Naive B cell (primary cell): Measurements from ENCODE around the gene ACBD6. TPM values are rescaled to one million over a fixed set of nuclear protein-coding genes. Genes with fewer than 3 reads are reported as not detected.

ENCODE experiments used
- ATAC-seq, 2 donors: fragments of 150-1000 bp; cut with Tn5 transposase; 2 replicates each; pipeline ENCODE4 v1.10.0; 2021; ENCODE audit warnings: low read depth in 2 of 2, mild to moderate bottlenecking in 2 of 2, moderate library complexity in 2 of 2
- DNase-seq: peaks from one replicate; pipeline ENCODE4 v3.0.0; 2022
- H3K27ac Mint-ChIP-seq, 6 donors: one replicate each; pipeline ENCODE4 v1.8.0; 2020 to 2022; ENCODE audit warnings: mild to moderate bottlenecking in 6 of 6, mixed read lengths in 6 of 6, moderate library complexity in 5 of 6, inconsistent platforms in 2 of 6
- H3K27me3 Mint-ChIP-seq, 3 donors: one replicate each; pipeline ENCODE4 v1.8.0; 2021 to 2022; ENCODE audit warnings: mixed read lengths in 3 of 3, mild to moderate bottlenecking in 1 of 3
- H3K36me3 Mint-ChIP-seq, 2 donors: one replicate each; pipeline ENCODE4 v1.8.0; 2020 to 2022; ENCODE audit warnings: mixed read lengths in 2 of 2, inconsistent platforms in 1 of 2, mild to moderate bottlenecking in 1 of 2
- H3K4me1 Mint-ChIP-seq, 3 donors: one replicate each; pipeline ENCODE4 v1.8.0; 2020 to 2022; ENCODE audit warnings: mixed read lengths in 3 of 3, inconsistent platforms in 1 of 3, mild to moderate bottlenecking in 1 of 3, moderate library complexity in 1 of 3
- H3K4me3 Mint-ChIP-seq, 8 donors: one replicate each; pipeline ENCODE4 v1.8.0; 2020 to 2022; ENCODE audit warnings: mild to moderate bottlenecking in 8 of 8, mixed read lengths in 8 of 8, moderate library complexity in 8 of 8, inconsistent platforms in 2 of 8
- H3K9me3 Mint-ChIP-seq, 7 donors: one replicate each; pipeline ENCODE4 v1.8.0; 2020 to 2022; ENCODE audit warnings: mixed read lengths in 7 of 7, mild to moderate bottlenecking in 5 of 7, inconsistent platforms in 2 of 7, moderate library complexity in 1 of 7
- polyA plus RNA-seq, 6 donors: library from polyadenylated mRNA; unstranded; fragments of 300-500 nt; fragmentation: Illumina TruSeq; gene quantifications; one replicate each; pipeline ENCODE4 v1.2.3, GENCODE V29; 2021; ENCODE audit warnings: low read depth in 6 of 6

The ACBD6 gene
- polyA plus RNA-seq, 6 donors from 2014 or later, result 27.8 to 41.2 (median 37.4) TPM

GRCh38 chr1:180299479-180300221, 202.7 kb downstream of the ACBD6 start:
- Mint-ChIP-seq H3K9me3 (peaks cover 0 to 3% (median 0%) of the 10 kb centered on the region in 7 donors), H3K27me3 (no peaks in the 10 kb centered on the region), H3K36me3 (peaks cover 12 to 13% of the 10 kb centered on the region in 2 donors), H3K4me1 (peaks cover 0 to 7% (median 0%) of the 10 kb centered on the region in 3 donors), H3K4me3 (no peak overlapping the region), H3K27ac (peak overlapping the region in 2 of 6 donors; percentile 14 to 87)
- DNase-seq, result no peak
- no peak for ATAC-seq

GRCh38 chr1:180295999-180296398, 206.4 kb downstream of the ACBD6 start:
- Mint-ChIP-seq H3K27ac (peak overlapping the region in 1 of 6 donors; percentile 80), H3K4me1 (peaks cover 0 to 7% (median 0%) of the 10 kb centered on the region in 3 donors), H3K27me3 (no peaks in the 10 kb centered on the region), H3K4me3 (no peak overlapping the region), H3K9me3 (peaks cover 0 to 9% (median 3%) of the 10 kb centered on the region in 7 donors), H3K36me3 (peaks cover 12 to 14% of the 10 kb centered on the region in 2 donors)
- ATAC-seq, result no peak
- DNase-seq, result no peak

- H3K27me3 Mint-ChIP-seq, result no peaks in the 10 kb centered on the region
- H3K4me1 Mint-ChIP-seq, result peaks cover 0 to 12% (median 0%) of the 10 kb centered on the region in 3 donors
- H3K27ac Mint-ChIP-seq, result peak overlapping the region in 3 of 6 donors; percentile 24 to 50 (median 36)
- no peak overlapping the region for H3K4me3 Mint-ChIP-seq
- H3K36me3 Mint-ChIP-seq, result peaks cover 14 to 17% of the 10 kb centered on the region in 2 donors
- no peak for ATAC-seq
- H3K9me3 Mint-ChIP-seq, result peaks cover 0 to 9% (median 3%) of the 10 kb centered on the region in 7 donors
- no peak for DNase-seq
Measured at GRCh38 chr1:180294711-180295110, 207.7 kb downstream of the ACBD6 start.

- no peaks in the 10 kb centered on the region for H3K27me3 Mint-ChIP-seq
- DNase-seq, result no peak
- peaks cover 0 to 5% (median 0%) of the 10 kb centered on the region in 3 donors for H3K4me1 Mint-ChIP-seq
- H3K36me3 Mint-ChIP-seq, result peaks cover 8 to 21% of the 10 kb centered on the region in 2 donors
- H3K9me3 Mint-ChIP-seq, result peaks cover 0 to 9% (median 3%) of the 10 kb centered on the region in 7 donors
- ATAC-seq, result no peak
- no peak overlapping the region for H3K4me3 Mint-ChIP-seq
- H3K27ac Mint-ChIP-seq, result no peak overlapping the region
Measured at GRCh38 chr1:180291004-180291403, 211.4 kb downstream of the ACBD6 start.

- Mint-ChIP-seq H3K27ac (no peak overlapping the region), H3K36me3 (peaks cover 8 to 16% of the 10 kb centered on the region in 2 donors)
Measured at GRCh38 chr1:180290265-180291001, 211.9 kb downstream of the ACBD6 start.

GRCh38 chr1:180288940-180289339, 213.4 kb downstream of the ACBD6 start:
- H3K36me3 Mint-ChIP-seq, result peaks cover 9 to 17% of the 10 kb centered on the region in 2 donors
- H3K4me1 Mint-ChIP-seq, result peaks cover 0 to 5% (median 0%) of the 10 kb centered on the region in 3 donors
- peaks cover 0 to 8% (median 0%) of the 10 kb centered on the region in 7 donors for H3K9me3 Mint-ChIP-seq
- no peaks in the 10 kb centered on the region for H3K27me3 Mint-ChIP-seq
- DNase-seq, result no peak
- no peak overlapping the region for H3K4me3 Mint-ChIP-seq
- H3K27ac Mint-ChIP-seq, result no peak overlapping the region
- ATAC-seq, result no peak

More at GRCh38 chr1:180290265-180291001, 211.9 kb downstream of the ACBD6 start:
- no peak for ATAC-seq
- peaks cover 0 to 9% (median 2%) of the 10 kb centered on the region in 7 donors for H3K9me3 Mint-ChIP-seq
- peaks cover 0 to 5% (median 0%) of the 10 kb centered on the region in 3 donors for H3K4me1 Mint-ChIP-seq
- no peaks in the 10 kb centered on the region for H3K27me3 Mint-ChIP-seq
- no peak overlapping the region for H3K4me3 Mint-ChIP-seq
- no peak for DNase-seq

- peak overlapping the region in 2 of 6 donors; percentile 63 to 83 for H3K27ac Mint-ChIP-seq
- H3K4me3 Mint-ChIP-seq, result no peak overlapping the region
- H3K9me3 Mint-ChIP-seq, result peaks cover 0 to 8% (median 0%) of the 10 kb centered on the region in 7 donors
- no peak for ATAC-seq
- peaks cover 0 to 5% (median 0%) of the 10 kb centered on the region in 3 donors for H3K4me1 Mint-ChIP-seq
- H3K36me3 Mint-ChIP-seq, result peaks cover 9 to 24% of the 10 kb centered on the region in 2 donors
- DNase-seq, result no peak
- no peaks in the 10 kb centered on the region for H3K27me3 Mint-ChIP-seq
Measured at GRCh38 chr1:180287988-180288705, 214.2 kb downstream of the ACBD6 start.

- ATAC-seq (no peak), DNase-seq (no peak)
- H3K4me3 Mint-ChIP-seq, result no peak overlapping the region
- no peak overlapping the region for H3K27ac Mint-ChIP-seq
- peaks cover 0 to 5% (median 0%) of the 10 kb centered on the region in 3 donors for H3K4me1 Mint-ChIP-seq
- no peaks in the 10 kb centered on the region for H3K9me3 Mint-ChIP-seq
- H3K27me3 Mint-ChIP-seq, result no peaks in the 10 kb centered on the region
- peaks cover 10 to 30% of the 10 kb centered on the region in 2 donors for H3K36me3 Mint-ChIP-seq
Measured at GRCh38 chr1:180286417-180286816, 216.0 kb downstream of the ACBD6 start.

- no peaks in the 10 kb centered on the region for H3K9me3 Mint-ChIP-seq
- no peak for ATAC-seq
- H3K36me3 Mint-ChIP-seq, result peaks cover 21 to 29% of the 10 kb centered on the region in 2 donors
- no peak overlapping the region for H3K27ac Mint-ChIP-seq
- DNase-seq, result no peak
- no peaks in the 10 kb centered on the region for H3K27me3 Mint-ChIP-seq
- peaks cover 0 to 9% (median 0%) of the 10 kb centered on the region in 3 donors for H3K4me1 Mint-ChIP-seq
- H3K4me3 Mint-ChIP-seq, result no peak overlapping the region
Measured at GRCh38 chr1:180283098-180283497, 219.3 kb downstream of the ACBD6 start.

GRCh38 chr1:180282401-180283044, 219.9 kb downstream of the ACBD6 start:
- Mint-ChIP-seq H3K4me3 (no peak overlapping the region), H3K36me3 (peaks cover 21 to 24% of the 10 kb centered on the region in 2 donors), H3K9me3 (no peaks in the 10 kb centered on the region), H3K27ac (peak overlapping the region in 1 of 6 donors; percentile 49), H3K27me3 (no peaks in the 10 kb centered on the region), H3K4me1 (peaks cover 0 to 9% (median 0%) of the 10 kb centered on the region in 3 donors)
- ATAC-seq (no peak), DNase-seq (no peak)

GRCh38 chr1:180281490-180281889, 220.9 kb downstream of the ACBD6 start:
- H3K4me1 Mint-ChIP-seq, result peaks cover 0 to 9% (median 0%) of the 10 kb centered on the region in 3 donors
- no peaks in the 10 kb centered on the region for H3K27me3 Mint-ChIP-seq
- no peak overlapping the region for H3K27ac Mint-ChIP-seq
- H3K4me3 Mint-ChIP-seq, result no peak overlapping the region
- H3K9me3 Mint-ChIP-seq, result no peaks in the 10 kb centered on the region
- DNase-seq (no peak), ATAC-seq (no peak)
- peaks cover 21 to 24% of the 10 kb centered on the region in 2 donors for H3K36me3 Mint-ChIP-seq

- Mint-ChIP-seq H3K9me3 (no peaks in the 10 kb centered on the region), H3K27me3 (no peaks in the 10 kb centered on the region), H3K4me3 (no peak overlapping the region), H3K36me3 (peaks cover 21 to 24% of the 10 kb centered on the region in 2 donors), H3K27ac (no peak overlapping the region), H3K4me1 (peaks cover 0 to 9% (median 0%) of the 10 kb centered on the region in 3 donors)
- ATAC-seq (no peak), DNase-seq (no peak)
Measured at GRCh38 chr1:180280617-180281016, 221.8 kb downstream of the ACBD6 start.
